Measurements from ENCODE around the gene LIMD2.

The LIMD2 gene

DNA sequence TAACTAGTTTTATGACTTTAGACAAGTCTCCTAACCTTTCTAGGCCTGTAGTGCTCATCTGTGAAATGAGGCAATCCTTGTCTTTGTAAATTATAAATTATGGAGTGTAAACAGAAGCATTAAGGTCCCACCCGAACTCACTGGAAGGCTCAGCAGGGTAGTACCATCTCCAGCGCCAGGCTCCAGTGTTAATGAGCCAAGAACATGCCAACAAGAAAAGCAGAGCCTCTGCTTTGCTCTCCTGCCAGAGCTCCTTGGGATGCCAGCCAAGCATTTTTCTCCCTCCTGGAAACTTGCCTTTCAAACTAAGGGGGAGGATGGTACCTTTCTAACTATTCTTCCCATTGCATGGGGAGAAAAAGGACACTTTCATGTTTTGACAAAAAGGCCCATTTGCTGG lies 14.9 kb downstream of the LIMD2 start:
- no peak for DNase-seq (ENCODE audit: extremely low read depth, low read depth)
- TF ChIP-seq, protein P1, sequence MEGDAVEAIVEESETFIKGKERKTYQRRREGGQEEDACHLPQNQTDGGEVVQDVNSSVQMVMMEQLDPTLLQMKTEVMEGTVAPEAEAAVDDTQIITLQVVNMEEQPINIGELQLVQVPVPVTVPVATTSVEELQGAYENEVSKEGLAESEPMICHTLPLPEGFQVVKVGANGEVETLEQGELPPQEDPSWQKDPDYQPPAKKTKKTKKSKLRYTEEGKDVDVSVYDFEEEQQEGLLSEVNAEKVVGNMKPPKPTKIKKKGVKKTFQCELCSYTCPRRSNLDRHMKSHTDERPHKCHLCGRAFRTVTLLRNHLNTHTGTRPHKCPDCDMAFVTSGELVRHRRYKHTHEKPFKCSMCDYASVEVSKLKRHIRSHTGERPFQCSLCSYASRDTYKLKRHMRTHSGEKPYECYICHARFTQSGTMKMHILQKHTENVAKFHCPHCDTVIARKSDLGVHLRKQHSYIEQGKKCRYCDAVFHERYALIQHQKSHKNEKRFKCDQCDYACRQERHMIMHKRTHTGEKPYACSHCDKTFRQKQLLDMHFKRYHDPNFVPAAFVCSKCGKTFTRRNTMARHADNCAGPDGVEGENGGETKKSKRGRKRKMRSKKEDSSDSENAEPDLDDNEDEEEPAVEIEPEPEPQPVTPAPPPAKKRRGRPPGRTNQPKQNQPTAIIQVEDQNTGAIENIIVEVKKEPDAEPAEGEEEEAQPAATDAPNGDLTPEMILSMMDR (IDR thresholded peaks at IDR 0.05; ENCODE audit: low read depth, low read length, missing control alignments): no peak

DNA sequence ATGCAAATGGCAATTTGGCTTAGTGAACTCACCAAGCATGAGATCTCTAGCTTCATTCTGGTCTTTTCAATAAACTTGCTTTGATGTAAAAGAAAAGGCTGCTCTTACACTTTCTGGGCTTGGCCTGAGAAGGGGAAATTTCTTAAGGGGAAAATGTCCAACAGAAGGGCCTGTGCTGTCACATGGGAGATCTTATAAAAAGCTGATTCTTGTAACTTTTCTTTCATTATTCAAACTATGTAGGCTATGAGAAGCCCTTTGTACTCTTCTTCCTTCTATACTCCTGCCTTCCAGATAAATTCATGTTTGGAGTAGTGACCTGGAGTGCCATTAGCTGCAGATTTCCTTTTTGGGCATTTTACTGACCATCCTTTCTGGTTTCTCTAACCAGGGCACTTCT lies 16.9 kb downstream of the LIMD2 start:
- no peak overlapping the region for H3K4me3 ChIP-seq (replicated peaks; ENCODE audit: low read depth, low read length)
- no peak for DNase-seq (ENCODE audit: extremely low read depth, low read depth)
- TF ChIP-seq, protein P1 (IDR thresholded peaks at IDR 0.05; ENCODE audit: low read depth, low read length, missing control alignments): no peak

More for the DNA sequence above, 14.9 kb downstream of the LIMD2 start:
- no peak overlapping the region for H3K4me3 ChIP-seq (replicated peaks; ENCODE audit: low read depth, low read length)

DNA sequence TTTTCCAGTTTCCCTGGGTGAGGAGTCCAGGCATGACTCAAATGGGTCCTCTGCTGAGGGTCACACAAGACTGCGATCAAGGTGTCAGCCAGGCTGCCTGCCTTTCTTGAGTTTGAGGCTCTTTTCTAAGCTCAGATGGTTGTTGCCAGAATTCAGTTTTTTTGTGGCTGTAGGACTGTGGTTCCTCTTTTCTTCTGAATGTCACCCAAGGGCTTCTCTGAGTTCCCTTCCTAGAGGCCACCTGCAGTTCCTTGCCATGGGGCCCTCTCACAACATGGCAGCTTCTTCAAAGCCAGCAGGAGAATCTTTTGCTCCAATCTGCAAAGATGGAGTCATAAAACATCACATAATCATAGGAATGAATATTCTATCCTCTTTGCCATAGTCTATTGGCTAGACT lies 17.5 kb downstream of the LIMD2 start:
- H3K4me3 ChIP-seq (replicated peaks; ENCODE audit: low read depth, low read length): no peak overlapping the region
- DNase-seq (ENCODE audit: extremely low read depth, low read depth): no peak
- TF ChIP-seq, protein P1 (IDR thresholded peaks at IDR 0.05; ENCODE audit: low read depth, low read length, missing control alignments): no peak

DNA sequence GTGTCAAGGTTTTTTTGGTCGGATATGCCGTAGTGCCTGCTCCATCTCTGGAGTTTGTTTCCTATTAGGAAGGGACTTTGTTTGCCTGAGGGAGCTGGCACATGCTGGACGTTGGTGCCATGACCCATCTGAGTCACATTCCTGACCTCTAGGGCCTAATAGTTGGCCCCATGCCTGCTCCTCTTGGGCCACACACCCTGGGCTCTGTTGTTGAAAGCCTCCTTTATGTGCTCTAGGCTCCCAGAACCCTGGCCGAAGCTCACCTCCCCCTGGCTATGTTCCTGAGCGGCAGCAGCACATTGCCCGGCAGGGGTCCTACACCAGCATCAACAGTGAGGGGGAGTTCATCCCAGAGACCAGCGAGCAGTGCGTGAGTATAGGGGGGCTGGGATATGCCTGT lies 18.4 kb downstream of the LIMD2 start:
- H3K4me3 ChIP-seq (replicated peaks; ENCODE audit: low read depth, low read length): no peak overlapping the region
- DNase-seq (ENCODE audit: extremely low read depth, low read depth): no peak
- TF ChIP-seq, protein P1 (IDR thresholded peaks at IDR 0.05; ENCODE audit: low read depth, low read length, missing control alignments): no peak

DNA sequence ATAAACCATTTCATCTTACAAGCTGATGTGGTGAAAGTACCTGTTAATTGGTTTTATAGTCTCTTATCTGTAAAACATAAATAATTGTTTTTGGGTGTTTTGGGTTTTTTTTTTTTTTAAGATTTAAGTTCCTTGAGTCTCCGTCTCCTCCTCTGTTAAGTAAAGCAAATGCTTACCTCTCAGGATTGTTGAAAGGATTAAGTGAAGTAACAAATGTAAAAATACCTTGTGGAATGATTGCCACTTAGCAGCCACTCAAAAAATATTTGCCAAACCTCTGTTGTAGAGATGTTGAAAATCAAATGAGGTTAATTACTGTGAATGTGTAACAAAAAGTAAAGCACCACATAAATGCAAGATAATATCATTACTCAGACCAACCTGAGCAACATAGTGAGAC lies 19.2 kb downstream of the LIMD2 start:
- DNase-seq (ENCODE audit: extremely low read depth, low read depth): no peak
- TF ChIP-seq, protein P1 (IDR thresholded peaks at IDR 0.05; ENCODE audit: low read depth, low read length, missing control alignments): no peak
- no peak overlapping the region for H3K4me3 ChIP-seq (replicated peaks; ENCODE audit: low read depth, low read length)

DNA sequence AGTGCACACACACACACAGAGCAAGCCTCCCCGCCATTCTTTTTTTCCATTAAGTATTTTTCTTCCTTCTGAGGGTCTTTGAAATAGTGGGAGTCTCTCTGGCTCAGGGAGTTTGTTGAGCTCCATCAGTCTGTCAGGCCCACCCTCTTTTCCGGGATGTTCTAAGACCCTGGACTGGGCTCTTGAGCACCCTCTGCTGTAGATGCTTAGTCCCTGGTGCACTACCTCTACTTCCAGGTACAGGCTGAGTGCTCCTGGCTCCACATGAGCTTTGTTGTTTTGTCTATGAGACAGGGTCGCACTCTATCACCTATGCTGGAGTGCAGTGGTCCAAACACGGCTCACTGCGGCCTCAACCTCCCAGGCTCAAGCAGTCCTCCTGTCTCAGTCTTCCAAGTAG lies 20.7 kb downstream of the LIMD2 start:
- DNase-seq (ENCODE audit: extremely low read depth, low read depth): no peak
- TF ChIP-seq, protein P1 (IDR thresholded peaks at IDR 0.05; ENCODE audit: low read depth, low read length, missing control alignments): no peak
- H3K4me3 ChIP-seq (replicated peaks; ENCODE audit: low read depth, low read length): no peak overlapping the region

DNA sequence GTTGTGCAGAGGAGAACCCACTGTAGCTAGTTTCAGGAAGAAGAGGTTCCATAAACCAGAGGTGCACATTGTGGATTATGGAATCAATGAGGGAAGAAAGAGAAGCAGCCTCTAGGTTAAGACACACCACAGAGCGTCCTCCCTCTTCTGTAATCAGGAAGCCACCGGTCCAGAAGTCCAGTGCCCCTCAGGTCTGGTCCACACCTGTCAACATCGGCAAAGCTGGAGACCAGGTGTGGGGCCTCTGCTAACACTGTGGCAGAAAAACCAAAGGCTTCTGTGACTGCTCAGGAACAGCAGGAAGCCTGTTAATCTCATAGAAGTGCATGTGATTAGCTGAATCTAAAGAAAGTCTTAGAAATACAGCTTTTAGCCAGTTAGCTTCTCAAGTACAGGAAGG lies 23.3 kb downstream of the LIMD2 start:
- DNase-seq (ENCODE audit: extremely low read depth, low read depth): no peak
- TF ChIP-seq, protein P1 (IDR thresholded peaks at IDR 0.05; ENCODE audit: low read depth, low read length, missing control alignments): no peak
- no peak overlapping the region for H3K4me3 ChIP-seq (replicated peaks; ENCODE audit: low read depth, low read length)

Data from HFF-Myc (cell line).